SK-N-SH (cell line): Measurements from ENCODE around the gene WBP2. TPM values are rescaled to one million over a fixed set of nuclear protein-coding genes. Genes with fewer than 3 reads are reported as not detected.

Experiments
- CTCF ChIA-PET: fragments of 300-600, 350-600 bp; formaldehyde crosslinking; extraction: SDS; loops from one replicate; lab custom pipeline; 2021; lab: Yijun Ruan, JAX
- POLR2A ChIA-PET: fragments of 350-600 bp; sonication (Branson Sonifier 250); formaldehyde crosslinking; extraction: SDS; loops from one replicate; lab custom pipeline; 2020; ENCODE audit warnings: antibody characterized with exemption, inconsistent platforms; lab: Yijun Ruan, JAX
- DNase-seq: peaks from one replicate; pipeline ENCODE4 v3.0.0; 2012
- H2AFZ ChIP-seq: fragments of 200-600 bp; sonication (generic); 2 replicates; pipeline ENCODE4 v1.8.1; 2016; ENCODE audit warnings: antibody characterized with exemption, mild to moderate bottlenecking, low read depth
- H3F3A ChIP-seq: fragments of 200-600 bp; sonication (generic); replicated peaks from 2 replicates; pipeline ENCODE3; 2016; ENCODE audit warnings: antibody characterized with exemption, mild to moderate bottlenecking; ENCODE audit not compliant: insufficient read depth
- H3K27ac ChIP-seq, 2 experiments: fragments of 200-500 bp in 1 of 2; fragments of 200-600 bp in 1 of 2; sonication (Bioruptor generic) in 1 of 2; sonication (generic), shearing (Covaris generic) in 1 of 2; 2 replicates each; pipeline versions ENCODE4 v1.5.1 to v1.6.1; 2014 to 2016; ENCODE audit warnings: low read depth in 2 of 2, inconsistent platforms in 1 of 2, low read length in 1 of 2, mild to moderate bottlenecking in 1 of 2, mixed read lengths in 1 of 2
- H3K27me3 ChIP-seq: fragments of 200-600 bp; sonication (generic), shearing (Covaris generic); 2 replicates; pipeline ENCODE4 v1.6.1; 2016; ENCODE audit warnings: mixed run types; ENCODE audit not compliant: insufficient read depth
- H3K36me3 ChIP-seq, 2 experiments: fragments of 200-500 bp in 1 of 2; fragments of 200-600 bp in 1 of 2; sonication (Bioruptor generic) in 1 of 2; sonication (generic) in 1 of 2; replicated peaks in 1 of 2; 2 replicates each; pipeline versions ENCODE3 to v1.5.1; 2014 to 2016; ENCODE audit warnings: low read length in 1 of 2, mild to moderate bottlenecking in 1 of 2; ENCODE audit not compliant: insufficient read depth in 2 of 2, control insufficient read depth in 1 of 2
- H3K4me1 ChIP-seq, 2 experiments: fragments of 200-500 bp in 1 of 2; fragments of 200-600 bp in 1 of 2; sonication (Bioruptor generic) in 1 of 2; sonication (generic), shearing (Covaris generic) in 1 of 2; 2 replicates each; pipeline versions ENCODE4 v1.5.1 to v1.6.1; 2014 to 2016; ENCODE audit warnings: low read depth in 1 of 2, low read length in 1 of 2, mixed run types in 1 of 2; ENCODE audit not compliant: insufficient read depth in 2 of 2, control insufficient read depth in 1 of 2
- H3K4me2 ChIP-seq: fragments of 200-600 bp; sonication (generic), shearing (Covaris generic); 2 replicates; pipeline ENCODE4 v1.6.1; 2017; ENCODE audit warnings: mixed run types
- H3K4me3 ChIP-seq, 2 experiments: fragments of 200-500 bp in 1 of 2; fragments of 200-600 bp in 1 of 2; sonication (Bioruptor generic) in 1 of 2; sonication (generic), shearing (Covaris generic) in 1 of 2; 2 replicates each; pipeline versions ENCODE4 v1.5.1 to v1.8.1; 2014 to 2016; ENCODE audit warnings: low read depth in 2 of 2, inconsistent platforms in 1 of 2, low read length in 1 of 2, mild to moderate bottlenecking in 1 of 2, mixed read lengths in 1 of 2, moderate library complexity in 1 of 2
- H3K79me2 ChIP-seq: fragments of 200-600 bp; sonication (generic); 2 replicates; pipeline ENCODE4 v1.8.1; 2017; ENCODE audit warnings: mild to moderate bottlenecking; ENCODE audit not compliant: insufficient read depth
- H3K9ac ChIP-seq: fragments of 200-600 bp; sonication (generic); 2 replicates; pipeline ENCODE4 v1.6.1; 2017; ENCODE audit warnings: mixed run types
- H3K9me2 ChIP-seq: fragments of 200-600 bp; sonication (generic); 2 replicates; pipeline ENCODE4 v1.6.1; 2017; ENCODE audit warnings: mixed run types
- H3K9me3 ChIP-seq: fragments of 200-600 bp; sonication (generic); 2 replicates; pipeline ENCODE4 v1.6.1; 2017; ENCODE audit warnings: mixed run types, mild to moderate bottlenecking, moderate library complexity
- H4K20me1 ChIP-seq: fragments of 200-600 bp; sonication (generic); 2 replicates; pipeline ENCODE4 v1.6.1; 2017; ENCODE audit warnings: mild to moderate bottlenecking, mixed run types; ENCODE audit not compliant: insufficient read depth
- EZH2phosphoT487 ChIP-seq: fragments of 200-600 bp; sonication (generic); IDR thresholded peaks from 2 replicates; pipeline ENCODE4 v1.6.1; 2017; ENCODE audit warnings: low read depth, mixed run types, mild to moderate bottlenecking, antibody characterized with exemption, moderate library complexity, borderline replicate concordance
- FOXJ3 ChIP-seq: sonication (generic); formaldehyde crosslinking; IDR thresholded peaks from 2 replicates; pipeline ENCODE4 v1.5.1; 2020; ENCODE audit warnings: mild to moderate bottlenecking, missing genetic modification reagents
- FOXM1 ChIP-seq: IDR thresholded peaks from 2 replicates; pipeline ENCODE4 v1.4.0; 2012; ENCODE audit warnings: low read depth, mild to moderate bottlenecking
- GATA2 ChIP-seq: sonication (generic); formaldehyde crosslinking; IDR thresholded peaks from 2 replicates; pipeline ENCODE4 v1.5.0; 2020; ENCODE audit warnings: mild to moderate bottlenecking, missing genetic modification reagents
- MAX ChIP-seq: IDR thresholded peaks from 2 replicates; pipeline ENCODE4 v1.4.0; 2012; ENCODE audit warnings: low read depth
- MXI1 ChIP-seq: IDR thresholded peaks from 2 replicates; pipeline ENCODE4 v1.6.1; 2012; ENCODE audit warnings: mild to moderate bottlenecking, low read depth, low read length, improper control_type of control experiment
- NFIC ChIP-seq: IDR thresholded peaks from 2 replicates; pipeline ENCODE4 v1.4.0; 2012; ENCODE audit warnings: borderline replicate concordance
- POLR2AphosphoS5 ChIP-seq: IDR thresholded peaks from 2 replicates; pipeline ENCODE4 v1.6.1; 2012; ENCODE audit warnings: low read depth, low read length
- RCOR1 ChIP-seq: fragments of 150-350 bp; IDR thresholded peaks from 2 replicates; pipeline ENCODE4 v1.6.1; 2017; ENCODE audit warnings: antibody characterized with exemption, low read length
- REST ChIP-seq: IDR thresholded peaks from 2 replicates; pipeline ENCODE4 v1.6.1; 2012; ENCODE audit warnings: mild to moderate bottlenecking, low read depth, low read length, moderate library complexity
- SIN3A ChIP-seq: IDR thresholded peaks from 2 replicates; pipeline ENCODE4 v1.6.1; 2012; ENCODE audit warnings: low read depth, mild to moderate bottlenecking, low read length, moderate library complexity, borderline replicate concordance
- TAF1 ChIP-seq: IDR thresholded peaks from 2 replicates; pipeline ENCODE4 v1.6.1; 2012; ENCODE audit warnings: low read depth, mild to moderate bottlenecking, low read length, moderate library complexity, borderline replicate concordance
- WGBS: methylation state at CpG from one replicate; pipeline ENCODE4 v1.1.6; 2017; ENCODE audit warnings: low lambda C conversion rate; 5-methylcytosine and 5-hydroxymethylcytosine counted together
- polyA plus RNA-seq, 3 experiments: library from polyadenylated mRNA; depleted of rRNA; stranded (reverse); fragments of >200 nt; gene quantifications; 2 replicates each; pipeline ENCODE4 v1.2.3, GENCODE V29; 2012

The WBP2 gene
- polyA plus RNA-seq, 1 of the 3 experiments (the other 2 are of a cell fraction) = 55.8 TPM

- TF ChIP-seq MXI1 = no peak
- TF ChIP-seq, all 33 proteins: peak for 0
These were observed 10.5 kb downstream of the WBP2 start (continued) for GRCh38 chr17:75844530-75845057.

- CTCF ChIA-PET = interaction anchor here (0.6 to 16.1 kb wide), 22 partner anchors 11 to 171 kb away, joined by 3 to 326 read pairs (median 4); partner anchors contain the start of genes GALK1, TRIM47, UNK and WBP2
- Histone ChIP-seq H3F3A (no peaks in the 10 kb centered on the region), H4K20me1 (no peaks in the 10 kb centered on the region), H3K27ac (peak within 1 kb of the TSS in 1 of 2 experiments; percentile 93; a peak in 2 of 4 replicates), H3K4me2 (no peak within 1 kb of the TSS), H2AFZ (no peak within 1 kb of the TSS), H3K9me2 (no peaks in the 10 kb centered on the region), H3K4me1 (peaks cover 4 to 34% of the 10 kb centered on the region in 2 experiments; a peak in 3 of 4 replicates), H3K27me3 (no peaks in the 10 kb centered on the region)
- peak; percentile 94 for DNase-seq
- TF ChIP-seq MAX (no peak), FOXJ3 (CRISPR knock-in tag) (peak; percentile 21), GATA2 (CRISPR knock-in tag) (peak; percentile 94), RCOR1 (0 out of 2 replicates have a peak, but pooled peaks have one; percentile 4), NFIC (no peak), MXI1 (peak; percentile 32; the same call in 1 of the 2 replicates)
- TF ChIP-seq, all 33 proteins: peak for 4
- Histone ChIP-seq H3K9ac (no peak within 1 kb of the TSS), H3K79me2 (no peaks in the 10 kb centered on the region), H3K36me3 (peaks cover 5 to 32% of the 10 kb centered on the region in 2 experiments), H3K9me3 (no peaks in the 10 kb centered on the region), H3K4me3 (peak within 1 kb of the TSS in 1 of 2 experiments; percentile 17; a peak in 1 of 4 replicates)
- POLR2A ChIA-PET = interaction anchor here (0.6 to 4.8 kb wide), 14 partner anchors 9 to 432 kb away, joined by 3 to 38 read pairs (median 6); partner anchors contain the start of genes UNK and WBP2
- 79% methylated on average over 32 of the region's 35 CpGs for WGBS
These were observed 11.3 kb downstream of the WBP2 start, which contains the start of gene UNC13D for GRCh38 chr17:75843577-75844529. UNC13D (minus strand) TSS chr17:75844404; CDS start chr17:75844337, 67 bp downstream.

- Histone ChIP-seq H4K20me1 (no peaks in the 10 kb centered on the region), H3K36me3 (peaks cover 5 to 25% of the 10 kb centered on the region in 2 experiments), H3K4me2 (no peak overlapping the region), H3K4me3 (no peak overlapping the region; a peak in 1 of 4 replicates), H3K79me2 (no peaks in the 10 kb centered on the region), H2AFZ (no peak overlapping the region), H3K9me3 (no peaks in the 10 kb centered on the region), H3K9ac (no peak overlapping the region), H3K4me1 (peaks cover 4 to 34% of the 10 kb centered on the region in 2 experiments; a peak in 3 of 4 replicates), H3K27me3 (no peaks in the 10 kb centered on the region), H3K9me2 (no peaks in the 10 kb centered on the region), H3K27ac (peak overlapping the region in 1 of 2 experiments; percentile 93; a peak in 2 of 4 replicates), H3F3A (no peaks in the 10 kb centered on the region)
- WGBS = 91% methylated on average over 18 of the region's 22 CpGs
- ChIA-PET CTCF (interaction anchor here (0.8 to 16.1 kb wide), 11 partner anchors 10 to 172 kb away, joined by 4 to 326 read pairs (median 9); partner anchors contain the start of genes GALK1, TRIM47, UNK and WBP2), POLR2A (interaction anchor here (0.9 to 4.8 kb wide), 9 partner anchors 8 to 72 kb away, joined by 3 to 38 read pairs (median 8); partner anchors contain the start of genes UNK and WBP2)
- DNase-seq = no peak
- TF ChIP-seq REST = no peak
- no peak for TF ChIP-seq POLR2AphosphoS5
- TF ChIP-seq FOXM1 = no peak
- no peak for TF ChIP-seq SIN3A
- no peak for TF ChIP-seq TAF1
- no peak for TF ChIP-seq EZH2phosphoT487
These were observed 12.1 kb downstream of the WBP2 start for GRCh38 chr17:75842963-75843576.
